Measurements from ENCODE around the gene TNFRSF8.

DNA sequence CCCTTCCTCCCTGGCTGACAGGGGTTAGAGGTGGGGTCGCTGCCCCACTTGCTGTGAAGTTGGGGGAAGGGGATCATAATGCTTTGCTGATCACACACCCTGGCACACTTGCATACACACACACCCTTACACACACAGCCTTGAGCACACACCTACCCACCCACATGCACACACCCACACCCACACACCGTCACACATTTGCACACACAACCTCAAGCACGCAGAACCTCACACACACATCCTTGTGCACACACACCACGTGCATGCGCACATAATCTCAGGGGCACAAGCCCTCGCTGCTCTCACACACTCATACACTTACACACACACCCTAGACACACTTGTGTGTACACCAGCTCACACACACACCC is 16.4 kb upstream of the TNFRSF8 start:
- TF ChIP-seq, protein P1, sequence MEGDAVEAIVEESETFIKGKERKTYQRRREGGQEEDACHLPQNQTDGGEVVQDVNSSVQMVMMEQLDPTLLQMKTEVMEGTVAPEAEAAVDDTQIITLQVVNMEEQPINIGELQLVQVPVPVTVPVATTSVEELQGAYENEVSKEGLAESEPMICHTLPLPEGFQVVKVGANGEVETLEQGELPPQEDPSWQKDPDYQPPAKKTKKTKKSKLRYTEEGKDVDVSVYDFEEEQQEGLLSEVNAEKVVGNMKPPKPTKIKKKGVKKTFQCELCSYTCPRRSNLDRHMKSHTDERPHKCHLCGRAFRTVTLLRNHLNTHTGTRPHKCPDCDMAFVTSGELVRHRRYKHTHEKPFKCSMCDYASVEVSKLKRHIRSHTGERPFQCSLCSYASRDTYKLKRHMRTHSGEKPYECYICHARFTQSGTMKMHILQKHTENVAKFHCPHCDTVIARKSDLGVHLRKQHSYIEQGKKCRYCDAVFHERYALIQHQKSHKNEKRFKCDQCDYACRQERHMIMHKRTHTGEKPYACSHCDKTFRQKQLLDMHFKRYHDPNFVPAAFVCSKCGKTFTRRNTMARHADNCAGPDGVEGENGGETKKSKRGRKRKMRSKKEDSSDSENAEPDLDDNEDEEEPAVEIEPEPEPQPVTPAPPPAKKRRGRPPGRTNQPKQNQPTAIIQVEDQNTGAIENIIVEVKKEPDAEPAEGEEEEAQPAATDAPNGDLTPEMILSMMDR (IDR thresholded peaks at IDR 0.05): no peak
- TF ChIP-seq POLR2A (IDR thresholded peaks at IDR 0.05): no peak

Measured in thyroid gland (tissue), 4 donors.